H1 (cell line): ENCODE measurements around the gene TFRC. TPM values are rescaled to one million over a fixed set of nuclear protein-coding genes. Genes with fewer than 3 reads are reported as not detected.

ENCODE experiments used
- E2F6 ChIP-seq: IDR thresholded peaks from 2 replicates; pipeline ENCODE4 v1.6.1; 2012; ENCODE audit warnings: inconsistent platforms
- EZH2 ChIP-seq: fragments of 200-600 bp; sonication (generic); IDR thresholded peaks from 2 replicates; pipeline ENCODE4 v1.7.1; 2012; ENCODE audit warnings: low read depth, mild to moderate bottlenecking, moderate library complexity, low read length, inconsistent platforms; ENCODE audit not compliant: severe bottlenecking
- JUND ChIP-seq: IDR thresholded peaks from 2 replicates; pipeline ENCODE4 v1.6.1; 2011; ENCODE audit warnings: mild to moderate bottlenecking, improper control_type of control experiment, low read length
- KDM5A ChIP-seq: fragments of 200-600 bp; IDR thresholded peaks from 2 replicates; pipeline ENCODE4 v1.7.1; 2012; ENCODE audit warnings: mild to moderate bottlenecking, low read length, inconsistent platforms, mixed read lengths
- TAF1 ChIP-seq: IDR thresholded peaks from 2 replicates; pipeline ENCODE4 v1.6.1; 2011; ENCODE audit warnings: mild to moderate bottlenecking, low read depth, low read length
- USF2 ChIP-seq: IDR thresholded peaks from 2 replicates; pipeline ENCODE4 v1.6.1; 2011; ENCODE audit warnings: low read length, improper control_type of control experiment
- polyA plus RNA-seq, 7 experiments: library from polyadenylated mRNA; depleted of rRNA in 3 of 7; stranded (reverse) in 5 of 7; unstranded in 2 of 7; fragments of >200 nt in 5 of 7; fragments of 200-250 nt in 2 of 7; gene quantifications; 1 replicate in 5 of 7; 2 replicates in 1 of 7; 4 replicates in 1 of 7; pipeline versions ENCODE4 v1.2.1 to v1.2.3, GENCODE V29; 2011 to 2013; ENCODE audit warnings: missing spikeins in 2 of 7, mixed read lengths in 2 of 7
- total RNA-seq: library from RNA; stranded (reverse); fragmentation: NEBNext Ultra II Directional; extraction: Animal tissue kit (Norgen Biotek cat#: 25700); gene quantifications from 2 replicates; pipeline ENCODE4 v1.2.1, GENCODE V29; 2021

Gene TFRC
- total and polyA plus RNA-seq, 2 of the 8 experiments (the other 6 are each of a cell fraction or from before 2014, with no cell fraction given) = 67.3 to 161 TPM

- TF ChIP-seq JUND = no peak
- TF ChIP-seq KDM5A = no peak
- no peak for TF ChIP-seq TAF1
- no peak for TF ChIP-seq EZH2
- no peak for TF ChIP-seq USF2
- no peak for TF ChIP-seq E2F6
Observed at GRCh38 chr3:196044513-196044912, 37.4 kb downstream of the TFRC start (continued).
